Heart left ventricle (tissue), 13 donors: Measurements from ENCODE around the gene ABCA5.

Experiments used
- POLR2A ChIP-seq, 2 donors: fragments of 450-650 bp; IDR thresholded peaks; one replicate each; pipeline ENCODE4 v1.6.1; 2017; ENCODE audit warnings: antibody characterized with exemption in 2 of 2, mild to moderate bottlenecking in 2 of 2, moderate library complexity in 2 of 2
- TF ChIP-seq, protein P1 (sequence below), 12 donors: fragments of 200-600 bp; sonication (generic) in 4 of 12; IDR thresholded peaks; one replicate each; pipeline versions ENCODE4 v1.5.0 to v1.8.0; 2018 to 2022; ENCODE audit warnings: antibody characterized with exemption in 12 of 12, mild to moderate bottlenecking in 5 of 12
- donor health status: ischemic (EF 13 %, LVEDD 7.1; RV severe dilation, severe dysfunction).
- donor health status: DM: no; HTN: yes; CAD: no.
- donor health status: DM: no; HTN: no; CAD: no.
- donor health status: ischemic (EF 25% LVEDD 6.9; RV normal size, moderate dysfunction).
- donor health status: ischemic (EF 25% LVEDD 5.7; RV mildly dilated, moderate dysfunction).
- donor health status: ischemic (EF 35%, LVEDD 5.7; RV mildly dilated, moderate dysfunction).
- donor health status: nonischemic (EF 11% LVEDD 7.7; RV severe dilation, severe dysfunction).
- donor health status: DM: yes; HTN: yes; CAD: no.
- donor health status: PGD.
- donor health status: ischemic (EF 29% LVEDD 5.4; RV normal size, mild dysfunction).
- donor health status: nonischemic (EF 23%, LVEDD 6.1; RV moderate dilation, normal function).

DNA sequence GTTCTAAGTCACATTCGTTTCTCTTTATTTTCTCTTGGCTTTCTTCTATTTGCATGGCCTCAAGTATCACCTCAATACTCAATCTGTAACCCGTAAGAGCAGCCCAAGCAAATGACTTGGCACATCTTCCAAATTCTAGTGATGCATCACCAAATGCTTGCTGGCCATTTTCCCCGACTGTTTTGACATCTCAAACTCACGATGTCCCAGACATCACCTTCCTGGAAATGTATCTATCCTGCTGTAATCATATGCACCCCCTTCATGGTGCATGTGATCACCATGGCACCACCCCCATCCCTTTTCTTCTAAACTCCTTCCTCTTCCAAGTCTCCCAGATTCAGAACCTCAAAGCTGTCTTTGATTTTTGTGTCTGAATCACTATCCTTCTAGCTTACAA, 24.0 kb upstream of the ABCA5 start:
- TF ChIP-seq, protein P1, sequence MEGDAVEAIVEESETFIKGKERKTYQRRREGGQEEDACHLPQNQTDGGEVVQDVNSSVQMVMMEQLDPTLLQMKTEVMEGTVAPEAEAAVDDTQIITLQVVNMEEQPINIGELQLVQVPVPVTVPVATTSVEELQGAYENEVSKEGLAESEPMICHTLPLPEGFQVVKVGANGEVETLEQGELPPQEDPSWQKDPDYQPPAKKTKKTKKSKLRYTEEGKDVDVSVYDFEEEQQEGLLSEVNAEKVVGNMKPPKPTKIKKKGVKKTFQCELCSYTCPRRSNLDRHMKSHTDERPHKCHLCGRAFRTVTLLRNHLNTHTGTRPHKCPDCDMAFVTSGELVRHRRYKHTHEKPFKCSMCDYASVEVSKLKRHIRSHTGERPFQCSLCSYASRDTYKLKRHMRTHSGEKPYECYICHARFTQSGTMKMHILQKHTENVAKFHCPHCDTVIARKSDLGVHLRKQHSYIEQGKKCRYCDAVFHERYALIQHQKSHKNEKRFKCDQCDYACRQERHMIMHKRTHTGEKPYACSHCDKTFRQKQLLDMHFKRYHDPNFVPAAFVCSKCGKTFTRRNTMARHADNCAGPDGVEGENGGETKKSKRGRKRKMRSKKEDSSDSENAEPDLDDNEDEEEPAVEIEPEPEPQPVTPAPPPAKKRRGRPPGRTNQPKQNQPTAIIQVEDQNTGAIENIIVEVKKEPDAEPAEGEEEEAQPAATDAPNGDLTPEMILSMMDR (IDR thresholded peaks at IDR 0.05) = no peak
- no peak for TF ChIP-seq POLR2A (IDR thresholded peaks at IDR 0.05)
